HG02870 (cell line): ENCODE results near the gene PCDHGA1.

Experiments
- ATAC-seq: cut with Tn5 transposase; IDR thresholded peaks from one replicate; pipeline ENCODE4 v1.9.1; 2021; ENCODE audit warnings: mild to moderate bottlenecking, moderate library complexity; ENCODE audit not compliant: unreplicated experiment

PCDHGA1 gene

GRCh38 chr5:141439411-141440141 is 109.3 kb downstream of the PCDHGA1 start:
- ATAC-seq, result no peak

GRCh38 chr5:141440341-141440740 is 110.0 kb downstream of the PCDHGA1 start:
- no peak for ATAC-seq

GRCh38 chr5:141441571-141442170 is 111.4 kb downstream of the PCDHGA1 start:
- ATAC-seq, result no peak

GRCh38 chr5:141465351-141465750 is 135.0 kb downstream of the PCDHGA1 start:
- ATAC-seq, result no peak

GRCh38 chr5:141475625-141476131 is 145.4 kb downstream of the PCDHGA1 start, which contains the start of gene PCDHGC3:
TSS of gene PCDHGC3 (plus strand) at chr5:141475966. CDS start at chr5:141476117, 151 bp downstream.
- peak; percentile 98 for ATAC-seq

GRCh38 chr5:141476132-141476911 is 146.0 kb downstream of the PCDHGA1 start:
- peak; percentile 30 for ATAC-seq

- ATAC-seq, result no peak
These were observed 146.8 kb downstream of the PCDHGA1 start for GRCh38 chr5:141477044-141477575.

- no peak for ATAC-seq
These were observed 147.5 kb downstream of the PCDHGA1 start for GRCh38 chr5:141477815-141478214.

GRCh38 chr5:141478321-141478945 is 148.1 kb downstream of the PCDHGA1 start:
- no peak for ATAC-seq

GRCh38 chr5:141479776-141480175 is 149.5 kb downstream of the PCDHGA1 start:
- ATAC-seq, result no peak

- no peak for ATAC-seq
These were observed 153.6 kb downstream of the PCDHGA1 start for GRCh38 chr5:141483902-141484301.

GRCh38 chr5:141484310-141484640 is 154.0 kb downstream of the PCDHGA1 start:
- no peak for ATAC-seq

- ATAC-seq, result peak; percentile 46
These were observed 154.5 kb downstream of the PCDHGA1 start, which contains the start of gene PCDHGC4 for GRCh38 chr5:141484641-141485311. TSS of gene PCDHGC4 (plus strand) at chr5:141485030. CDS start at chr5:141485174, 144 bp downstream.

GRCh38 chr5:141485321-141486055 is 155.2 kb downstream of the PCDHGA1 start:
- ATAC-seq, result no peak

GRCh38 chr5:141486091-141486490 is 155.8 kb downstream of the PCDHGA1 start:
- no peak for ATAC-seq

- no peak for ATAC-seq
These were observed 156.8 kb downstream of the PCDHGA1 start for GRCh38 chr5:141487131-141487530.

GRCh38 chr5:141488591-141489561 is 158.6 kb downstream of the PCDHGA1 start, which contains the start of gene PCDHGC5:
TSS of gene PCDHGC5 (plus strand) at chr5:141489081. CDS start at chr5:141489241, 160 bp downstream.
- ATAC-seq, result no peak

GRCh38 chr5:141489841-141490240 is 159.5 kb downstream of the PCDHGA1 start:
- ATAC-seq, result no peak
